Hepatocyte (in vitro differentiated cells): ENCODE results near the gene GRIK4.

ENCODE experiments used
- EZH2 ChIP-seq: fragments of 200-600 bp; sonication (generic); IDR thresholded peaks from 2 replicates; pipeline ENCODE4 v1.6.1; 2016; ENCODE audit warnings: antibody characterized with exemption, mild to moderate bottlenecking, borderline replicate concordance
- EZH2phosphoT487 ChIP-seq: fragments of 200-600 bp; sonication (generic); IDR thresholded peaks from one replicate; pipeline ENCODE4 v1.6.1; 2018; ENCODE audit warnings: antibody characterized with exemption, mild to moderate bottlenecking, low read depth, moderate library complexity; ENCODE audit not compliant: unreplicated experiment, severe bottlenecking
- TF ChIP-seq, protein P1 (sequence below): fragments of 200-600 bp; sonication (generic); IDR thresholded peaks from 2 replicates; pipeline ENCODE4 v1.5.1; 2016; ENCODE audit warnings: antibody characterized with exemption, mild to moderate bottlenecking; ENCODE audit not compliant: poor library complexity

- TF ChIP-seq, protein P1, sequence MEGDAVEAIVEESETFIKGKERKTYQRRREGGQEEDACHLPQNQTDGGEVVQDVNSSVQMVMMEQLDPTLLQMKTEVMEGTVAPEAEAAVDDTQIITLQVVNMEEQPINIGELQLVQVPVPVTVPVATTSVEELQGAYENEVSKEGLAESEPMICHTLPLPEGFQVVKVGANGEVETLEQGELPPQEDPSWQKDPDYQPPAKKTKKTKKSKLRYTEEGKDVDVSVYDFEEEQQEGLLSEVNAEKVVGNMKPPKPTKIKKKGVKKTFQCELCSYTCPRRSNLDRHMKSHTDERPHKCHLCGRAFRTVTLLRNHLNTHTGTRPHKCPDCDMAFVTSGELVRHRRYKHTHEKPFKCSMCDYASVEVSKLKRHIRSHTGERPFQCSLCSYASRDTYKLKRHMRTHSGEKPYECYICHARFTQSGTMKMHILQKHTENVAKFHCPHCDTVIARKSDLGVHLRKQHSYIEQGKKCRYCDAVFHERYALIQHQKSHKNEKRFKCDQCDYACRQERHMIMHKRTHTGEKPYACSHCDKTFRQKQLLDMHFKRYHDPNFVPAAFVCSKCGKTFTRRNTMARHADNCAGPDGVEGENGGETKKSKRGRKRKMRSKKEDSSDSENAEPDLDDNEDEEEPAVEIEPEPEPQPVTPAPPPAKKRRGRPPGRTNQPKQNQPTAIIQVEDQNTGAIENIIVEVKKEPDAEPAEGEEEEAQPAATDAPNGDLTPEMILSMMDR, result no peak
- TF ChIP-seq EZH2 (no peak), EZH2phosphoT487 (no peak)
These were observed 247.5 kb downstream of the GRIK4 start for GRCh38 chr11:120759046-120759445.
